HG02763 (cell line): ENCODE data around the gene CFC1B.
"Not testable (repeated sequence)": the region's sequence is repeated elsewhere in the genome, so short reads cannot be mapped to it uniquely, and the experiment has no call there.

ENCODE experiments used
- ATAC-seq: cut with Tn5 transposase; IDR thresholded peaks from one replicate; pipeline ENCODE4 v1.9.1; 2021; ENCODE audit warnings: mild to moderate bottlenecking, moderate library complexity; ENCODE audit not compliant: unreplicated experiment

CFC1B gene

GRCh38 chr2:130556441-130556840 lies 35.4 kb downstream of the CFC1B start:
- ATAC-seq, result not testable (repeated sequence)

- ATAC-seq, result not testable (repeated sequence)
These were observed 45.1 kb downstream of the CFC1B start for GRCh38 chr2:130566165-130566564.

DNA sequence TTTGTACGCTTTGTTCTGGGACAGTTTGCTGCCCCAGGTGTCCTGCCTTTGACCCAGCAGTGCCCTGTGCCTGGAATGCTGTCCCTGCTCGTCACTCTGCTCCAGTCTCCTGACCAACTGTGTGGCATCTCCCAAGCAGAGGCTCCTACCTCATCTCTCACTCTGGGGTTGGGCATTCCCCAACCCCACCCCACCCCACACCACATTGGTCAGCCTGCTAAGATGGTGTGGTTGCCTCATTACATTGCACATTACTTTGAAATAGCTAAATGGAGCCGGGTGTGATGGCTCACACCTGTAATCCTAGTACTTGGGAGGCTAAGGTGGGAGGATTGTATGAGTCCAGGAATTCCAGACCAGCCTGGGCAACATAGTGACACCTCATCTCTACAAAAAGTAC lies 50.9 kb downstream of the CFC1B start:
- ATAC-seq, result not testable (repeated sequence)

DNA sequence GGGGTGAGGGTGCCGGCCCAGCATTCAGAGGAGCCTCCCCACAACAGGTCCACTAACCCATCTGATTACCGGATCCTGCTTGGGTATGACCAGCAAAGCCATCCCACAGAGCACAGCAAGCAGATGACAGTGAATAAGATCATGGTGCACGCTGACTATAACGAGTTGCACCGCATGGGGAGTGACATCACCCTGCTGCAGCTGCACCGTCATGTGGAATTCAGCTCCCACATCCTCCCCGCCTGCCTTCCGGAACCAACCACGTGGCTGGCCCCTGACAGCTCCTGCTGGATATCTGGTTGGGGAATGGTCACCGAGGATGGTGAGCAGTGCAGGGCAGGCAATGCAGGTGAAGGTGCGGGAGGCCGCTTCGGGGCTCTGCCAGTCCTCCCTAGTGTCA lies 53.2 kb downstream of the CFC1B start:
- not testable (repeated sequence) for ATAC-seq

DNA sequence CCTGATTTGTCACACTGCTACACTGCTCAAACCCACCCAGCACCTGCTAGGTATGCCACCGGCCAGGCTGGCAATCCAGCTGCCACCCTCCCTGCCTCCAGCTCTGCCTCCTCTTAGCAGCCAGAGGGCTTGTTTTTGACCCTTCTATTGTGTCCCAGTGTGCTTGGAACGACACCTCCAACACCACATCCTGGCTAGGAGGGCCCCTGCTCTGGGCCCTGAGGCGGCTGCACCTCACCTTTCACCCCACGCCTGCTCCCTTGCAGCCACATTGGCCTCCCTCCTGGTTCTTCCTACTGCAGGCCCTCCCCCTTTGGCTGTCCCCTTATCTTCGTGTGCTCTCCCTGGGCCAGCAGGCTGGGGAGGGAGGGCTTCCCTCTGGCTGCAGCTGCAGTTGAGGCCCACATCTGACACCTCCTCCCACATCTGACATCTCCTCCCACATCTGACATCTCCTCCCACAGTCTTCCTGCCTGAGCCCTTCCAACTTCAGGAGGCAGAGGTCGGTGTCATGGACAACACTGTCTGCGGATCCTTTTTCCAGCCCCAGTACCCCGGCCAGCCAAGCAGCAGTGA lies 55.3 kb downstream of the CFC1B start:
- not testable (repeated sequence) for ATAC-seq

GRCh38 chr2:130577559-130577958 lies 56.5 kb downstream of the CFC1B start:
- ATAC-seq, result not testable (repeated sequence)
